Stimulated activated naive CD8-positive, alpha-beta T cell treated with anti-CD3 and anti-CD28 coated beads, Interleukin-15, Interleukin-2, amounts not matched to agents 100 ng/mL and 50 ng/mL, for 24 hours (primary cell): ENCODE measurements around the gene GCN1.
"Not testable (repeated sequence)": the region's sequence is repeated elsewhere in the genome, so short reads cannot be mapped to it uniquely, and the experiment has no call there.

Experiments used
- H3K27ac Mint-ChIP-seq: one replicate; pipeline ENCODE4 v1.8.0; 2021; ENCODE audit warnings: mild to moderate bottlenecking, mixed read lengths
- H3K27me3 Mint-ChIP-seq: one replicate; pipeline ENCODE4 v1.8.0; 2021; ENCODE audit warnings: mixed read lengths
- H3K36me3 Mint-ChIP-seq: one replicate; pipeline ENCODE4 v1.8.0; 2021; ENCODE audit warnings: low read depth, mixed read lengths
- H3K4me1 Mint-ChIP-seq: one replicate; pipeline ENCODE4 v1.8.0; 2021; ENCODE audit warnings: low read depth, mixed read lengths
- H3K4me3 Mint-ChIP-seq: one replicate; pipeline ENCODE4 v1.8.0; 2021; ENCODE audit warnings: mild to moderate bottlenecking, mixed read lengths
- H3K9me3 Mint-ChIP-seq: one replicate; pipeline ENCODE4 v1.8.0; 2021; ENCODE audit warnings: mixed read lengths

Gene GCN1

DNA sequence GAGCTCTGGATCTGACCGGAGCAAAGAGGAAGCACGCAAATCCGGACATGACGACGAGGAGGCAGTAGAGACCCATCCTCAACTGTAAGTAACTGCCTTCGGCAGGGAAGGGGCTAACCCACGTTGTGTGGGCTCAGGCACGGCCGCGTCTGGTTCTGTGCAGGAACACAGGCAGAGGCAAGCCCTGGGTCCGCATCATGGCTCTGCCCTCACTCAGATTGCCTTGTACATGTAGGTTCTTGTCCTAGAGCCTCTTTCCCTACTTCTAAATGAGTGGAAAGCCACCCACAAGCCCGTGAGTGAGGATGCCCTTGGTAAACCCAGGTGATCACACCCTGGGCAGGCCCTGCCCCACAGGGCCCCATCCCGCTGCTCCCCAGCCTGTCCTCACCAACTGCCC lies 15.3 kb upstream of the GCN1 start:
- Mint-ChIP-seq H3K4me3 (no peak overlapping the region), H3K4me1 (no peaks in the 10 kb centered on the region), H3K36me3 (peaks cover 22% of the 10 kb centered on the region), H3K27me3 (no peaks in the 10 kb centered on the region), H3K9me3 (no peaks in the 10 kb centered on the region), H3K27ac (no peak overlapping the region)

DNA sequence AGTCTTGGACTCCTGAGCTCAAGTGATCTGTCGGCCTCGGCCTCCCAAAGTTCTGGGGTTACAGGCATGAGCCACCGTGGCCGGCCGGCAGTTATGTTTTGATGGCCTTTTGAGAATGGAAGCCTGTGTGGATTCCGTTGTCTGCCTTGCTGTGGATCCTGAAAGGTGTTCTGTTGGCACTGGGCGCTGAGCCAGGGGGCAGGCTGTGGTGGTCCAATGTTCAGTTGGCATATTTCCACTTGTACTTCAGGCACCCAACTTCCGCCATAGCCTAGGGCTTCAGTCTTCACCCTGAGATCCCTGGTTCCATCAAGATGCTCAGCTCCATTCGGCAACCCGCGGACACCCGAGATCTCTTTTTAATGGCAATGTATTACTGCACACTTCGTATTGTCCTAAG lies 12.7 kb upstream of the GCN1 start:
- Mint-ChIP-seq H3K27ac (no peak overlapping the region), H3K4me3 (no peak overlapping the region), H3K27me3 (no peaks in the 10 kb centered on the region), H3K36me3 (peaks cover 19% of the 10 kb centered on the region), H3K4me1 (peaks cover 6% of the 10 kb centered on the region), H3K9me3 (no peaks in the 10 kb centered on the region)

DNA sequence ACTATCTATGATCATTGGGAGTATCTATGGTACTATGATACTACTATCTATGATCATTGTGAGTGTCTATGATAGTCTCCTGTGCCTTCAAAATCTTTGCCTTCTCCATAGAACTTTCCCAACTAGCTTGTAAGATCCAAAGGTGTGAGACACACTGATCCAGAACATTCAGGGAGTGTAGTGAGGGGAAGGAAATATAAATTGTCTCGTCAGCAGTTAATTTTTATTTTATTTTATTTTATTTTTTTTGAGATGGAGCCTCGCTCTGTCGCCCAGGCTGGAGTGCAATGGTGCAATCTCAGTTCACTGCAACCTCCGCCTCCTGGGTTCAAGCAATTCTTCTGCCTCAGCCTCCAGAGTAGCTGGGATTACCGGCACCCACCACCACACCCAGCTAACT lies 12.3 kb upstream of the GCN1 start:
- peaks cover 19% of the 10 kb centered on the region for H3K36me3 Mint-ChIP-seq
- H3K27me3 Mint-ChIP-seq, H3K4me1 Mint-ChIP-seq: not testable (repeated sequence)

DNA sequence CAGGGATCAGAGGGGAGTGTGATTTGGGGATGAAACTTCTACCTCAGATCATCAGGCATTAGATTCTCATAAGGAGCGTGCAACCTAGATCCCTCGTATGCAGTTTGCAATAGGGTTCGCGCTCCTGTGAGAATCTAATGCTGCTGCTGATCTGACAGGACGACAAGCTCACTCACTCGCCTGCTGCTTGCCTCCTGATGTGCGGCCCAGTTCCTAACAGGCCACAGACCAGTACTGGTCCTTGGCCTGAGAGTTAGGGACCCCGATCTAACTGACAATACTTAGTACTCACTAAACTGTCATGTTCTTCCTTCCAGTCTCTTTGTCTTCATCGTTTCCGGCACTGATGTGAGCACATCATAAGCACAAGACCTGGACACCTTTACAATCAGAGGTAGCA lies 11.7 kb upstream of the GCN1 start:
- peaks cover 11% of the 10 kb centered on the region for H3K4me1 Mint-ChIP-seq
- no peak overlapping the region for H3K4me3 Mint-ChIP-seq
- H3K27me3 Mint-ChIP-seq: no peaks in the 10 kb centered on the region
- no peak overlapping the region for H3K27ac Mint-ChIP-seq
- no peaks in the 10 kb centered on the region for H3K9me3 Mint-ChIP-seq
- H3K36me3 Mint-ChIP-seq: peaks cover 14% of the 10 kb centered on the region

More for the DNA sequence above, 12.3 kb upstream of the GCN1 start:
- H3K27ac Mint-ChIP-seq, H3K4me3 Mint-ChIP-seq, H3K9me3 Mint-ChIP-seq: not testable (repeated sequence)

DNA sequence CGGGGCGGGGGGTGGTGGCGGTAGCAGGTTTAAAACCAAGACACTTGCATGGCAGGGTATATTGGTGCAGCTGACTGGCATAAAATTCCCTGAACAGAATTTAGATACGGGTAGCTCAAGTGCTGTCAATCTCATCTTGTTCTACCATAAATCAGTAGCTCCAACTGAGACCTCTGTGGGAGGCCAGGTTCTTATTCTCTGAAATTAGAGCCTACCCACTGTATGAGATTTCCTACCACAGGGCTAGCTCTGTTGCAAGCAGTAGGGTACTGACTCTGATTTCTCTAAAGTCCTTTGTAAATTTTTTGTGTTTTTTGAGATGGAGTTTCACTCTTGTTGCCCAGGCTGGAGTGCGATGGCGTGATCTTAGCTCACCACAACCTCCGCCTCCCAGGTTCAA lies 9.7 kb upstream of the GCN1 start:
- Mint-ChIP-seq H3K27me3 (no peaks in the 10 kb centered on the region), H3K4me1 (peaks cover 25% of the 10 kb centered on the region), H3K4me3 (no peak overlapping the region), H3K9me3 (no peaks in the 10 kb centered on the region), H3K36me3 (peaks cover 29% of the 10 kb centered on the region), H3K27ac (no peak overlapping the region)

GRCh38 chr12:120200364-120200800 lies 5.9 kb upstream of the GCN1 start:
- Mint-ChIP-seq H3K4me1 (peaks cover 56% of the 10 kb centered on the region), H3K9me3 (no peaks in the 10 kb centered on the region)

DNA sequence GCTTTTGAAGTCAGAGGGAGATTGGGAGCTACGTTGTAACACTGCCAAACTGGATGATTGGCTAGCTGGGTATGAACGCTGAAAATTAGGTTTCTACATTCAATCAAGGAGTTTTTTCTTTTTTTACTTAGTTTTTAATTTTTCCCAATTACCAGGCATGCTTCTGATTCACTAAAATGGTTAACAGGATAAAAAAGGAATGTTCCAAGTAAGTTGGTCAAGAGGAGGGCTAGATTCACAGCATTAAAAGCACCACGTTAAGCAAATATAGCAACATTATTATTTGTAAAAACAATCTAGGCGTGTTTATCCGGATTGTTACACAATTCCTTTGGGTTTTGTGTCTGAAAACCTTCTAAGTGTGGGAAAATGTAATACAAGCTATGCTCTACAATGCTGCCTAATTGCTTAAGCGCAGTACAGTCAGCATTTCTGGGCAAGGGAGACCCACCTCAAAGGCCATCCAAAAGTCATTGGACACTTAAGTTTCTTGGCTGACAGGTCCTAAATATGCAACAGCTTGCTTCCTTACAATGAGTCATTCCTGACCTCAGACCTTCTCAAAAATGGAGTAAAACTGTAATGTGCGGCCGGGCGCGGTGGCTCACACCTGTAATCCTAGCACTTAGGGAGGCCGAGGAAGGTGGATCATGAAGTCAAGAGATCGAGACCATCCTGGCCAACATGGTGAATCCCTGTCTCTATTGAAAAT lies 5.2 kb upstream of the GCN1 start:
- peak overlapping the region; percentile 99 for H3K4me3 Mint-ChIP-seq
- H3K27ac Mint-ChIP-seq: peak overlapping the region; percentile 98
- peaks cover 61% of the 10 kb centered on the region for H3K4me1 Mint-ChIP-seq
- no peaks in the 10 kb centered on the region for H3K9me3 Mint-ChIP-seq
- H3K36me3 Mint-ChIP-seq: peaks cover 53% of the 10 kb centered on the region
- H3K27me3 Mint-ChIP-seq: no peaks in the 10 kb centered on the region

More at GRCh38 chr12:120200364-120200800, 5.9 kb upstream of the GCN1 start:
- Mint-ChIP-seq H3K36me3 (peaks cover 49% of the 10 kb centered on the region), H3K27me3 (no peaks in the 10 kb centered on the region), H3K4me3 (peak overlapping the region; percentile 99), H3K27ac (peak overlapping the region; percentile 98)

- peak overlapping the region; percentile 98 for H3K27ac Mint-ChIP-seq
- H3K4me3 Mint-ChIP-seq: peak overlapping the region; percentile 99
- peaks cover 62% of the 10 kb centered on the region for H3K4me1 Mint-ChIP-seq
These were observed 4.5 kb upstream of the GCN1 start for GRCh38 chr12:120199025-120199424.

GRCh38 chr12:120197542-120197887 lies 3.0 kb upstream of the GCN1 start:
- H3K9me3 Mint-ChIP-seq: no peaks in the 10 kb centered on the region
- peak overlapping the region; percentile 80 for H3K27ac Mint-ChIP-seq
- H3K27me3 Mint-ChIP-seq: no peaks in the 10 kb centered on the region
- peaks cover 60% of the 10 kb centered on the region for H3K36me3 Mint-ChIP-seq
- H3K4me3 Mint-ChIP-seq: peak overlapping the region; percentile 99
- peaks cover 68% of the 10 kb centered on the region for H3K4me1 Mint-ChIP-seq

More at GRCh38 chr12:120199025-120199424, 4.5 kb upstream of the GCN1 start:
- Mint-ChIP-seq H3K36me3 (peaks cover 55% of the 10 kb centered on the region), H3K27me3 (no peaks in the 10 kb centered on the region), H3K9me3 (no peaks in the 10 kb centered on the region)

DNA sequence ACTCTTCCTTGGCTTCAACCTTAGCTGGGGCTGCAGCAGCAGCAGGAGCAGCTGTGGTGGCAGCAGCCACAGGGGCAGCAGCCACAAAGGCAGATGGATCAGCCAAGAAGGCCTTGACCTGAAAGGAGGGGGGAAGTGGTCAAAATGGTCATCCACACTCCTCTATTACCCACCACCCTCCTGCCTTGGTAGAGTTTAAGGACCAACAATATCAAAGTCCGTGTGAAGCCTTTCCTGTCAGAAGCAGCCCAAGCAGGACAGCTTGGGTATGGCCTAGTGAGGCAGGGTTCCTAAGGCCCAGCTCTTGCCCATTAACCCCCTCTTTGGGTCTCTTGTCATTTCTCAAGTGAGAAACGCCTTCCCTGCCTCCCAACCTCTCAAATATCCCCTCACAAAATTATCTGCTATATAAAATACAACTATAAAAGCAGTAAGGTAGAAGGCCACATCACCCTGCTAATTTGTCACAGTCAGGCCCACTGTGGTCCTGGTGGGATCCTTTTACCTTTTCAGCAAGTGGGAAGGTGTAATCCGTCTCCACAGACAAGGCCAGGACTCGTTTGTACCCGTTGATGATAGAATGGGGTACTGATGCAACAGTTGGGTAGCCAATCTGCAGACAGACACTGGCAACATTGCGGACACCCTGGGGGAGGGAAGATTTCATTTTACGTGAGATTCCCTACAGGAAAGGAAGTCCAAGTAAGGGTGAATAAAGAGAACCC lies 2.5 kb upstream of the GCN1 start:
- H3K27ac Mint-ChIP-seq: peak overlapping the region; percentile 80
- peak overlapping the region; percentile 99 for H3K4me3 Mint-ChIP-seq
- H3K4me1 Mint-ChIP-seq: peaks cover 68% of the 10 kb centered on the region
- not testable (repeated sequence) for H3K27me3 Mint-ChIP-seq, H3K9me3 Mint-ChIP-seq
- peaks cover 61% of the 10 kb centered on the region for H3K36me3 Mint-ChIP-seq

GRCh38 chr12:120196363-120196762 lies 1.8 kb upstream of the GCN1 start:
- peaks cover 66% of the 10 kb centered on the region for H3K36me3 Mint-ChIP-seq
- H3K4me3 Mint-ChIP-seq: peak overlapping the region; percentile 91
- H3K9me3 Mint-ChIP-seq: no peaks in the 10 kb centered on the region
- H3K27me3 Mint-ChIP-seq: no peaks in the 10 kb centered on the region
- H3K27ac Mint-ChIP-seq: peak overlapping the region; percentile 96
- peaks cover 73% of the 10 kb centered on the region for H3K4me1 Mint-ChIP-seq

GRCh38 chr12:120194226-120194533 lies 335 bp downstream of the GCN1 start:
- Mint-ChIP-seq H3K4me1 (peaks cover 63% of the 10 kb centered on the region), H3K27ac (peak overlapping the region; percentile 94), H3K4me3 (peak overlapping the region; percentile 91), H3K36me3 (peaks cover 62% of the 10 kb centered on the region), H3K27me3 (no peaks in the 10 kb centered on the region), H3K9me3 (no peaks in the 10 kb centered on the region)

DNA sequence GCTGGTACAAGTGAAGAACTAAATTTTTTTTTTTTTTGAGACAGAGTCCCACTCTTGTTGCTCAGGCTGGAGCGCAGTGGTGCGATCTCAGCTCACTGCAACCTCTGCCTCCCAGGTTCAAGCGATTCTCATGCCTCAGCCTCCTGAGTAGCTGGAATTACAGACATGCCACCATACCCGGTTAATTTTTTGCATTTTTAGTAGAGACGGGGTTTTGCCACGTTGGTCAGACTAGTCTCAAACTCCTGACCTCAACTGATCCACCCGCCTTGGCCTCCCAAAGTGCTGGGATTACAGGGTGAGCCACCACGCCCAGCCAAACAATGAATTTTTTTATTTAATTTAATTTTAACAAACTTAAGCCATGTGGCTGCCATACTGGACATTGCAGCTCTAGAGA lies 1.2 kb downstream of the GCN1 start:
- peaks cover 60% of the 10 kb centered on the region for H3K36me3 Mint-ChIP-seq
- H3K4me3 Mint-ChIP-seq: peak overlapping the region; percentile 91
- peaks cover 54% of the 10 kb centered on the region for H3K4me1 Mint-ChIP-seq
- H3K27me3 Mint-ChIP-seq, H3K9me3 Mint-ChIP-seq: not testable (repeated sequence)
- H3K27ac Mint-ChIP-seq: peak overlapping the region; percentile 94

DNA sequence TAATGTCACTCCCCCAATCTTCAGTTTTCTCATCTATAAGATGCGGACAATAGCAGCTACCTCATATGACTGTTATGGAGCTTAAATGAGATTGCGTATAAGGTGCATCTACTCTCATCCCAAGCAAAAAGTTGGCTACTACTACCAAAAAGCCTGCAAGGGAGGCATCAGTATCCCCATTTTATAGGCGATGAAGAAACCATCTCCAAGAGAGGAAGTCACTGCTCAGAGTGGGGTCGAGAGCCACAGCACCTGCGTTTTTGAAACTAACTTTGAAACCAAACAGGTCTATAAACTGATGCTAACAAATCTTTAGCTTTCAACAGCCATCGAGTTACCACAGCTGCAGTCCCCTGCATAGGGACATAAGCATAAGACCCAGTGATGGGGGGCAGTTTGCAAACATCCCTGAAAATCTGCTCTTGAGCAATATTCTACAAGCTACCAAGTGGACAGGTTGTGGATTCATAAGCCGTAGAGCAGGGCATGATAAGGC lies 3.5 kb downstream of the GCN1 start:
- H3K27ac Mint-ChIP-seq: peak overlapping the region; percentile 36
- H3K27me3 Mint-ChIP-seq: no peaks in the 10 kb centered on the region
- peaks cover 59% of the 10 kb centered on the region for H3K36me3 Mint-ChIP-seq
- H3K9me3 Mint-ChIP-seq: no peaks in the 10 kb centered on the region
- H3K4me1 Mint-ChIP-seq: peaks cover 42% of the 10 kb centered on the region
- no peak overlapping the region for H3K4me3 Mint-ChIP-seq

DNA sequence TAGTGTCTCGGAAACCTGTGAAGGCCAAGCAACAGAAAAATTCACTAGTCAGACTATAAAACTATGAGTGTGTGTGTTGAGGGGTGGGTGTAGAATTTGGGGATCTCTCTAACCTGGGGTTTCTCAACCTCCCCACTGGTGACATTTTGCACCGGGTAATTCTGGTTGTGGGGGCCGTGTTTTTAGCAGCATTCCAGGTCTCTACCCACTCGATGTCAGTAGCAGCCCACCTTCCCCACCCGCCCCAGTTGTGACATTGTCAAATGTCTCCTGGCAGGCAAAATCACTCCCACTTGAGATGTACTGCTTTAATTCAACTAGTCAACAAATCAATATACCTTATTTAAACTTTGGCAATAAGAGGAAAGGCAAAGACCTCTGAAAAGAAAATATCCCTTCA lies 4.1 kb downstream of the GCN1 start:
- H3K4me1 Mint-ChIP-seq: peaks cover 38% of the 10 kb centered on the region
- peaks cover 62% of the 10 kb centered on the region for H3K36me3 Mint-ChIP-seq
- H3K27me3 Mint-ChIP-seq: no peaks in the 10 kb centered on the region
- H3K27ac Mint-ChIP-seq: peak overlapping the region; percentile 36
- no peaks in the 10 kb centered on the region for H3K9me3 Mint-ChIP-seq
- H3K4me3 Mint-ChIP-seq: no peak overlapping the region
